ENCODE measurements around the gene FAM193A. TPM values are rescaled to one million over a fixed set of nuclear protein-coding genes. Genes with fewer than 3 reads are reported as not detected.
"Not testable (repeated sequence)": the region's sequence is repeated elsewhere in the genome, so short reads cannot be mapped to it uniquely, and the experiment has no call there.

The FAM193A gene
- polyA plus RNA-seq, 1 of the 3 experiments (the other 2 are of a cell fraction): 9.2 TPM

DNA sequence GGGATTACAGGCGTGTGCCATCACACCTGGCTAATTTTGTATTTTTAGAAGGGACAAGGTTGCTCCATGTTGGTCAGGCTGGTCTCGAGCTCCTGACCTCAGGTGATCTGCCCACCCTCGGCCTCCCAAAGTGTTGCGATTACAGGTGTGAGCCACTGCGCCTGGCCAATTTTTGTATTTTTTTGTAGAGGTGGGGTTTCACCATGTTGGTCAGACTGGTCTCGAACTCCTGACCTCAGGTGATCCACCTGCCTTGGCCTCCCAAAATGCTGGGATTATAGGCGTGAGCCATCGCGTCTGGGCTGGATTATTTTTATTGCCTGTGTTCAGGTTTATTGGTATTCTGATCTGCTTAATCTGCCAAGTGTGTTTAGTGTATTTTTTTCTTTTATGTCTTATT is 82.3 kb downstream of the FAM193A start:
- Histone ChIP-seq H3F3A (replicated peaks; ENCODE audit: insufficient read depth) (peaks cover 16% of the 10 kb centered on the region), H3K79me2 (ENCODE audit: insufficient read depth) (peaks cover 97% of the 10 kb centered on the region), H4K20me1 (ENCODE audit: insufficient read depth) (peaks cover 88% of the 10 kb centered on the region)
- H3K9me3 ChIP-seq; H3K27ac ChIP-seq (ENCODE audit: low read depth in 2 of 2, low read length in 1 of 2); DNase-seq; H3K27me3 ChIP-seq (ENCODE audit: insufficient read depth); H3K9ac ChIP-seq; H3K4me2 ChIP-seq; H3K4me3 ChIP-seq (ENCODE audit: low read depth in 2 of 2, low read length in 1 of 2); H3K4me1 ChIP-seq (ENCODE audit: control insufficient read depth in 1 of 2, insufficient read depth in 2 of 2, low read depth in 1 of 2, low read length in 1 of 2); H2AFZ ChIP-seq (ENCODE audit: low read depth); H3K9me2 ChIP-seq; H3K36me3 ChIP-seq (replicated peaks in 1 of 2; ENCODE audit: control insufficient read depth in 1 of 2, insufficient read depth in 2 of 2, low read length in 1 of 2); POLR2A ChIA-PET; CTCF ChIA-PET: not testable (repeated sequence)
- 94% methylated on average over 8 of the region's 9 CpGs for WGBS (ENCODE audit: low lambda C conversion rate)

DNA sequence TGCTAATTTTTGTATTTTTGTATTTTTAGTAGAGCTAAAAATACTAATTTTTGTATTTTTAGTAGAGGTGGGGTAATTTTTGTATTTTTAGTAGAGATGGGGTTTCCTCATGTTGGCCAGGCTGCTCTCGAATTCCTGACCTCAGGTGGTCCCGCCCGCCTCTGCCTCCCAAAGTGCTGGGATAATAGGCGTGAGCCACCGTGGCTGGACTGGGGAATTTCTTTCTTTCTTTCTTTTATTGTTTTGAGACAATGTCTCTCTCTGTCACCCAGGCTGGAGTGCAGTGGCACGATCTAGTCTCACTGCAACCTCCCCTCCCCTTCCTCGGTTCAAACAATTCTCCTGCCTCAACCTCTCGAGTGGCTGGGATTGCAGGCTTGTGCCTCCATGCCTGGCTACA is 83.0 kb downstream of the FAM193A start:
- Histone ChIP-seq H2AFZ (ENCODE audit: low read depth) (no peak overlapping the region), H3K4me2 (no peak overlapping the region), H3K27me3 (ENCODE audit: insufficient read depth) (no peaks in the 10 kb centered on the region), H3K79me2 (ENCODE audit: insufficient read depth) (peaks cover 97% of the 10 kb centered on the region), H3K4me1 (ENCODE audit: control insufficient read depth in 1 of 2, insufficient read depth in 2 of 2, low read depth in 1 of 2, low read length in 1 of 2) (no peaks in the 10 kb centered on the region), H3K4me3 (ENCODE audit: low read depth in 2 of 2, low read length in 1 of 2) (no peak overlapping the region), H4K20me1 (ENCODE audit: insufficient read depth) (peaks cover 88% of the 10 kb centered on the region), H3K9me2 (no peaks in the 10 kb centered on the region), H3F3A (replicated peaks; ENCODE audit: insufficient read depth) (peaks cover 9% of the 10 kb centered on the region), H3K36me3 (replicated peaks in 1 of 2; ENCODE audit: control insufficient read depth in 1 of 2, insufficient read depth in 2 of 2, low read length in 1 of 2) (no peaks in the 10 kb centered on the region), H3K27ac (ENCODE audit: low read depth in 2 of 2, low read length in 1 of 2) (no peak overlapping the region), H3K9me3 (no peaks in the 10 kb centered on the region), H3K9ac (no peak overlapping the region)
- ChIA-PET CTCF (no interaction called here), POLR2A (no interaction called here)
- no peak for DNase-seq
- WGBS (ENCODE audit: low lambda C conversion rate): 96% methylated on average over 8 of the region's 8 CpGs
- no peak for TF ChIP-seq FOXM1 (IDR thresholded peaks at IDR 0.05; ENCODE audit: low read depth)
- TF ChIP-seq, protein P1, sequence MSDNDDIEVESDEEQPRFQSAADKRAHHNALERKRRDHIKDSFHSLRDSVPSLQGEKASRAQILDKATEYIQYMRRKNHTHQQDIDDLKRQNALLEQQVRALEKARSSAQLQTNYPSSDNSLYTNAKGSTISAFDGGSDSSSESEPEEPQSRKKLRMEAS (IDR thresholded peaks at IDR 0.05; ENCODE audit: low read depth): no peak
- TF ChIP-seq, protein P2, sequence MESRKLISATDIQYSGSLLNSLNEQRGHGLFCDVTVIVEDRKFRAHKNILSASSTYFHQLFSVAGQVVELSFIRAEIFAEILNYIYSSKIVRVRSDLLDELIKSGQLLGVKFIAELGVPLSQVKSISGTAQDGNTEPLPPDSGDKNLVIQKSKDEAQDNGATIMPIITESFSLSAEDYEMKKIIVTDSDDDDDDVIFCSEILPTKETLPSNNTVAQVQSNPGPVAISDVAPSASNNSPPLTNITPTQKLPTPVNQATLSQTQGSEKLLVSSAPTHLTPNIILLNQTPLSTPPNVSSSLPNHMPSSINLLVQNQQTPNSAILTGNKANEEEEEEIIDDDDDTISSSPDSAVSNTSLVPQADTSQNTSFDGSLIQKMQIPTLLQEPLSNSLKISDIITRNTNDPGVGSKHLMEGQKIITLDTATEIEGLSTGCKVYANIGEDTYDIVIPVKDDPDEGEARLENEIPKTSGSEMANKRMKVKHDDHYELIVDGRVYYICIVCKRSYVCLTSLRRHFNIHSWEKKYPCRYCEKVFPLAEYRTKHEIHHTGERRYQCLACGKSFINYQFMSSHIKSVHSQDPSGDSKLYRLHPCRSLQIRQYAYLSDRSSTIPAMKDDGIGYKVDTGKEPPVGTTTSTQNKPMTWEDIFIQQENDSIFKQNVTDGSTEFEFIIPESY (IDR thresholded peaks at IDR 0.05; ENCODE audit: borderline replicate concordance, low read depth): no peak
- TF ChIP-seq POLR2AphosphoS5 (IDR thresholded peaks at IDR 0.05; ENCODE audit: low read depth, low read length): no peak
- no peak for TF ChIP-seq USF2 (IDR thresholded peaks at IDR 0.05; ENCODE audit: borderline replicate concordance, low read depth, low read length)
- no peak for TF ChIP-seq CTCF (IDR thresholded peaks at IDR 0.05)
- TF ChIP-seq TEAD4 (IDR thresholded peaks at IDR 0.05; ENCODE audit: borderline replicate concordance, insufficient read depth): no peak
- no peak for TF ChIP-seq NFIC (IDR thresholded peaks at IDR 0.05; ENCODE audit: borderline replicate concordance)
- TF ChIP-seq SIN3A (IDR thresholded peaks at IDR 0.05; ENCODE audit: borderline replicate concordance, low read depth, low read length): no peak
- TF ChIP-seq FOSL2 (IDR thresholded peaks at IDR 0.05; ENCODE audit: borderline replicate concordance, low read depth): no peak
- TF ChIP-seq TCF12 (IDR thresholded peaks at IDR 0.05): no peak
- TF ChIP-seq RCOR1 (IDR thresholded peaks at IDR 0.05; ENCODE audit: low read length): no peak
- TF ChIP-seq MEF2A (IDR thresholded peaks at IDR 0.05; ENCODE audit: borderline replicate concordance, low read depth): no peak
- no peak for TF ChIP-seq RXRA (IDR thresholded peaks at IDR 0.05; ENCODE audit: borderline replicate concordance, low read depth)
- TF ChIP-seq MXI1 (IDR thresholded peaks at IDR 0.05; ENCODE audit: low read depth, low read length): no peak
- no peak for TF ChIP-seq JUND (IDR thresholded peaks at IDR 0.05)
- no peak for TF ChIP-seq GATA2 (CRISPR knock-in tag; IDR thresholded peaks at IDR 0.05)

Data from SK-N-SH (cell line).